ENCODE results near the gene PABPN1L.

The PABPN1L gene

GRCh38 chr16:88871349-88871702, 4.9 kb upstream of the PABPN1L start:
- TF ChIP-seq FOXP2 (optimal IDR thresholded peaks at IDR 0.05; ENCODE audit: borderline replicate concordance, extremely low read depth, extremely low read length, insufficient read depth) (no peak), TAF1 (IDR thresholded peaks at IDR 0.05; ENCODE audit: borderline replicate concordance, insufficient read depth, low read length) (no peak), SIN3A (IDR thresholded peaks at IDR 0.05; ENCODE audit: borderline replicate concordance, insufficient read depth, low read length) (no peak), REST (IDR thresholded peaks at IDR 0.05; ENCODE audit: insufficient read depth in 1 of 2, low read depth in 2 of 2, low read length in 2 of 2) (no peak), POLR2AphosphoS5 (IDR thresholded peaks at IDR 0.05; ENCODE audit: low read depth, low read length) (no peak)

- TF ChIP-seq FOXP2 (optimal IDR thresholded peaks at IDR 0.05; ENCODE audit: borderline replicate concordance, extremely low read depth, extremely low read length, insufficient read depth) (no peak), REST (IDR thresholded peaks at IDR 0.05; ENCODE audit: insufficient read depth in 1 of 2, low read depth in 2 of 2, low read length in 2 of 2) (no peak), POLR2AphosphoS5 (IDR thresholded peaks at IDR 0.05; ENCODE audit: low read depth, low read length) (no peak), TAF1 (IDR thresholded peaks at IDR 0.05; ENCODE audit: borderline replicate concordance, insufficient read depth, low read length) (no peak), SIN3A (IDR thresholded peaks at IDR 0.05; ENCODE audit: borderline replicate concordance, insufficient read depth, low read length) (no peak)
Measured at GRCh38 chr16:88870608-88871348, 4.3 kb upstream of the PABPN1L start.

- TF ChIP-seq FOXP2 (optimal IDR thresholded peaks at IDR 0.05; ENCODE audit: borderline replicate concordance, extremely low read depth, extremely low read length, insufficient read depth): no peak
- no peak for TF ChIP-seq SIN3A (IDR thresholded peaks at IDR 0.05; ENCODE audit: borderline replicate concordance, insufficient read depth, low read length)
Measured at GRCh38 chr16:88869673-88869980, 3.2 kb upstream of the PABPN1L start.

GRCh38 chr16:88868974-88869672, 2.7 kb upstream of the PABPN1L start:
- TF ChIP-seq TAF1 (IDR thresholded peaks at IDR 0.05; ENCODE audit: borderline replicate concordance, insufficient read depth, low read length) (no peak), SIN3A (IDR thresholded peaks at IDR 0.05; ENCODE audit: borderline replicate concordance, insufficient read depth, low read length) (no peak), POLR2AphosphoS5 (IDR thresholded peaks at IDR 0.05; ENCODE audit: low read depth, low read length) (no peak), REST (IDR thresholded peaks at IDR 0.05; ENCODE audit: insufficient read depth in 1 of 2, low read depth in 2 of 2, low read length in 2 of 2) (no peak), FOXP2 (optimal IDR thresholded peaks at IDR 0.05; ENCODE audit: borderline replicate concordance, extremely low read depth, extremely low read length, insufficient read depth) (no peak)

GRCh38 chr16:88867581-88868246, 1.3 kb upstream of the PABPN1L start:
- no peak for TF ChIP-seq POLR2AphosphoS5 (IDR thresholded peaks at IDR 0.05; ENCODE audit: low read depth, low read length)
- no peak for TF ChIP-seq TAF1 (IDR thresholded peaks at IDR 0.05; ENCODE audit: borderline replicate concordance, insufficient read depth, low read length)
- no peak for TF ChIP-seq SIN3A (IDR thresholded peaks at IDR 0.05; ENCODE audit: borderline replicate concordance, insufficient read depth, low read length)
- no peak for TF ChIP-seq FOXP2 (optimal IDR thresholded peaks at IDR 0.05; ENCODE audit: borderline replicate concordance, extremely low read depth, extremely low read length, insufficient read depth)
- no peak for TF ChIP-seq REST (IDR thresholded peaks at IDR 0.05; ENCODE audit: insufficient read depth in 1 of 2, low read depth in 2 of 2, low read length in 2 of 2)

Measured in PFSK-1 (cell line).